PC-3 (cell line): ENCODE measurements around the gene ZBTB43.

Experiments
- EZH2 ChIP-seq: fragments of 300-600 bp; sonication (generic); IDR thresholded peaks from one replicate; pipeline ENCODE4 v1.6.1; 2017; ENCODE audit warnings: antibody characterized with exemption, mild to moderate bottlenecking, low read length; ENCODE audit not compliant: unreplicated experiment
- EZH2phosphoT487 ChIP-seq: fragments of 300-600 bp; sonication (generic); IDR thresholded peaks from 2 replicates; pipeline ENCODE4 v1.6.1; 2018; ENCODE audit warnings: mild to moderate bottlenecking, antibody characterized with exemption, low read length, borderline replicate concordance
- TF ChIP-seq, protein P1 (sequence below): fragments of 300-600 bp; sonication (generic); conservative IDR thresholded peaks from 2 replicates; pipeline ENCODE4 v1.5.1; 2017; ENCODE audit warnings: antibody characterized with exemption, low read depth, mild to moderate bottlenecking, low read length

DNA sequence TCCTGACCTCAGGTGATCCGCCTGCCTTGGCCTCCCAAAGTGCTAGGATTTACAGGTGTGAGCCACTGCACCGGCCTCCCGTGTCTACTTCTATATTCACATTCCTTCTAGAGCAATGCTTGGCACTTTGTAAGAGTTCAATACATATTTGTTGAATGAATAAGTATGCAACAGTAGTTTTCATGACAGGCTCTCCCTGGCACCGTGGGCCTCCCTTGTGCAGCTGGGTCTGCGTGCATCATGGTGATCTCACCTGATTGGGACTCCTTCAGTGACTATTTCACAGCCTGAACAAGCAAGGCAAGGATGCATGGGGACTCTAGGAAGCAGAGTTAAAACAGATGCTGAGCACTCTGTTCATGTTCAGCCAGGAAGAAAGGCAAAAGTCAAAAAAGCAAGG is 48.8 kb downstream of the ZBTB43 start:
- TF ChIP-seq, protein P1, sequence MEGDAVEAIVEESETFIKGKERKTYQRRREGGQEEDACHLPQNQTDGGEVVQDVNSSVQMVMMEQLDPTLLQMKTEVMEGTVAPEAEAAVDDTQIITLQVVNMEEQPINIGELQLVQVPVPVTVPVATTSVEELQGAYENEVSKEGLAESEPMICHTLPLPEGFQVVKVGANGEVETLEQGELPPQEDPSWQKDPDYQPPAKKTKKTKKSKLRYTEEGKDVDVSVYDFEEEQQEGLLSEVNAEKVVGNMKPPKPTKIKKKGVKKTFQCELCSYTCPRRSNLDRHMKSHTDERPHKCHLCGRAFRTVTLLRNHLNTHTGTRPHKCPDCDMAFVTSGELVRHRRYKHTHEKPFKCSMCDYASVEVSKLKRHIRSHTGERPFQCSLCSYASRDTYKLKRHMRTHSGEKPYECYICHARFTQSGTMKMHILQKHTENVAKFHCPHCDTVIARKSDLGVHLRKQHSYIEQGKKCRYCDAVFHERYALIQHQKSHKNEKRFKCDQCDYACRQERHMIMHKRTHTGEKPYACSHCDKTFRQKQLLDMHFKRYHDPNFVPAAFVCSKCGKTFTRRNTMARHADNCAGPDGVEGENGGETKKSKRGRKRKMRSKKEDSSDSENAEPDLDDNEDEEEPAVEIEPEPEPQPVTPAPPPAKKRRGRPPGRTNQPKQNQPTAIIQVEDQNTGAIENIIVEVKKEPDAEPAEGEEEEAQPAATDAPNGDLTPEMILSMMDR: no peak
- TF ChIP-seq EZH2: no peak
- no peak for TF ChIP-seq EZH2phosphoT487
